ENCODE measurements around the gene LRRC73. TPM values are rescaled to one million over a fixed set of nuclear protein-coding genes. Genes with fewer than 3 reads are reported as not detected.
A peak's percentile ranks its signal among the peaks of the same experiment; 100 is the strongest.

LRRC73 gene
- total and polyA plus RNA-seq, 2 of the 8 experiments (the other 6 are each of a cell fraction or from before 2014, with no cell fraction given): 0.24 to 0.26 TPM

GRCh38 chr6:43481591-43482236 is 28.4 kb downstream of the LRRC73 start:
- Histone ChIP-seq H3K23me2 (ENCODE audit: low read depth, low read length) (peaks cover 4% of the 10 kb centered on the region; the same call in 1 of the 2 replicates), H2BK20ac (ENCODE audit: low read length) (no peak overlapping the region), H2BK15ac (ENCODE audit: low read length) (no peak overlapping the region), H3K23ac (ENCODE audit: insufficient read length) (no peak overlapping the region), H3K56ac (replicated peaks; ENCODE audit: insufficient read length, low read depth, low read length) (no peak overlapping the region), H3K27ac (ENCODE audit: low read depth, low read length) (no peak overlapping the region), H3K9me3 (ENCODE audit: insufficient read depth in 2 of 2, low read depth in 1 of 2, low read length in 1 of 2) (no peaks in the 10 kb centered on the region), H3K4me2 (ENCODE audit: insufficient read depth in 1 of 2, low read depth in 2 of 2, low read length in 2 of 2) (peak overlapping the region; percentile 21 to 35; a peak in 3 of 4 replicates), H4K91ac (replicated peaks; ENCODE audit: insufficient read length, low read length) (no peak overlapping the region), H2AK5ac (ENCODE audit: low read depth, low read length) (0 out of 2 replicates have a peak overlapping the region, but pooled peaks have one; percentile 3), H3K79me1 (ENCODE audit: low read depth, low read length) (peaks cover 17% of the 10 kb centered on the region), H2BK120ac (replicated peaks; ENCODE audit: low read depth, low read length) (no peak overlapping the region), H3K18ac (ENCODE audit: extremely low read depth, low read length) (no peak overlapping the region), H3K9ac (replicated peaks in 1 of 4; ENCODE audit: extremely low read depth in 1 of 4, low read depth in 3 of 4, low read length in 3 of 4) (peak overlapping the region in 1 of 4 experiments; percentile 37; a peak in 2 of 7 replicates), H3K36me3 (ENCODE audit: control insufficient read depth in 2 of 4, insufficient read depth in 4 of 4, low read length in 3 of 4) (0 out of 8 replicates have a peak, but pooled peaks cover 0 to 3% (median 0%) of the 10 kb centered on the region in 4 experiments), H2AFZ (ENCODE audit: low read length) (no peak overlapping the region), H3K27me3 (replicated peaks in 1 of 4; ENCODE audit: control insufficient read depth in 3 of 4, extremely low read depth in 1 of 4, insufficient read depth in 3 of 4, low read length in 3 of 4) (no peaks in the 10 kb centered on the region), H4K8ac (ENCODE audit: extremely low read depth, insufficient read depth, low read length) (no peak overlapping the region), H3K79me2 (ENCODE audit: control insufficient read depth in 1 of 2, insufficient read depth in 2 of 2, low read length in 2 of 2) (peaks cover 17 to 72% of the 10 kb centered on the region in 2 experiments), H4K20me1 (replicated peaks in 1 of 2; ENCODE audit: control insufficient read depth in 1 of 2, insufficient read depth in 2 of 2, low read length in 2 of 2) (peaks cover 5 to 6% of the 10 kb centered on the region in 2 experiments), H3K14ac (ENCODE audit: insufficient read length) (no peak overlapping the region), H3K4me3 (ENCODE audit: extremely low read depth in 1 of 4, insufficient read depth in 2 of 4, low read depth in 3 of 4, low read length in 4 of 4) (peak overlapping the region in 1 of 4 experiments; percentile 18; a peak in 1 of 8 replicates), H3K4me1 (replicated peaks in 1 of 4; ENCODE audit: control insufficient read depth in 3 of 4, insufficient read depth in 4 of 4, low read length in 3 of 4) (peaks cover 5 to 18% (median 13%) of the 10 kb centered on the region in 4 experiments; a peak in 6 of 7 replicates), H4K5ac (ENCODE audit: insufficient read length, low read depth, low read length) (no peak overlapping the region), H3K4ac (replicated peaks; ENCODE audit: insufficient read length, low read depth, low read length) (no peak overlapping the region), H2BK5ac (ENCODE audit: low read depth, low read length) (no peak overlapping the region), H2BK12ac (ENCODE audit: low read depth, low read length) (no peak overlapping the region)
- ChIA-PET POLR2A (ENCODE audit: partially characterized antibody) (interaction anchor here (1.0 to 2.1 kb wide), 5 partner anchors 11 to 46 kb away, joined by 3 to 6 read pairs (median 5); no protein-coding TSS in a partner anchor), CTCF (ENCODE audit: partially characterized antibody) (interaction anchor here (31.7 to 32.9 kb wide), 2 partner anchors 19 to 26 kb away, joined by 495 to 536 read pairs; partner anchors contain the start of genes DLK2 and LRRC73)
- no peak for FAIRE-seq
- WGBS, 2 experiments (ENCODE audit: extremely low coverage in 1 of 2, insufficient coverage in 1 of 2, insufficient read length in 1 of 2, insufficient replicate concordance in 2 of 2, low coverage in 1 of 2, low lambda C conversion rate in 2 of 2, missing lambda C conversion rate in 1 of 2): 83% methylated on average over 11 of the region's 11 CpGs; no CpG with 5 or more reads in 1 of the 2 experiments
- no peak for DNase-seq (ENCODE audit: low read depth in 1 of 2, low spot score in 2 of 2)
- no peak for TF ChIP-seq CTCF (IDR thresholded peaks at IDR 0.05; ENCODE audit: control extremely low read depth in 1 of 3, insufficient read depth in 1 of 3, low read depth in 1 of 3, low read length in 3 of 3)
- TF ChIP-seq CEBPB (IDR thresholded peaks at IDR 0.05; ENCODE audit: low read depth, low read length): no peak
- no peak for TF ChIP-seq TAF1 (IDR thresholded peaks at IDR 0.05; ENCODE audit: low read depth, low read length)
- TF ChIP-seq MAX (IDR thresholded peaks at IDR 0.05): no peak
- TF ChIP-seq SAP30 (IDR thresholded peaks at IDR 0.05; ENCODE audit: insufficient read depth, insufficient replicate concordance, low read length): no peak
- no peak for TF ChIP-seq RNF2 (IDR thresholded peaks at IDR 0.05; ENCODE audit: borderline replicate concordance, low read depth, low read length, missing control alignments, poor library complexity, severe bottlenecking)
- TF ChIP-seq CHD1 (IDR thresholded peaks at IDR 0.05; ENCODE audit: low read depth, low read length): no peak
- no peak for TF ChIP-seq CREB1 (IDR thresholded peaks at IDR 0.05)
- no peak for TF ChIP-seq KDM1A (IDR thresholded peaks at IDR 0.05; ENCODE audit: borderline replicate concordance, low read length)
